NCI-H526 (cell line): ENCODE results near the gene KLF16.
A peak's percentile ranks its signal among the peaks of the same experiment; 100 is the strongest.

Experiments
- DNase-seq, 2 experiments: peaks; one replicate each; lab custom pipeline; 2025; lab: John Stamatoyannopoulos, UW

The KLF16 gene

GRCh38 chr19:1855040-1855827, 8.1 kb downstream of the KLF16 start:
- peak; percentile 29 to 87 for DNase-seq

GRCh38 chr19:1854542-1855039, 8.8 kb downstream of the KLF16 start:
- DNase-seq: no peak

- DNase-seq: no peak
Observed at GRCh38 chr19:1854039-1854541, 9.3 kb downstream of the KLF16 start.

- peak in 1 of 2 experiments; percentile 64 for DNase-seq
Observed at GRCh38 chr19:1853295-1854038, 9.9 kb downstream of the KLF16 start.

GRCh38 chr19:1852581-1853128, 10.7 kb downstream of the KLF16 start:
- DNase-seq: no peak

GRCh38 chr19:1851654-1852580, 11.5 kb downstream of the KLF16 start:
- no peak for DNase-seq

- no peak for DNase-seq
Observed at GRCh38 chr19:1850809-1851653, 12.3 kb downstream of the KLF16 start.

- DNase-seq: no peak
Observed at GRCh38 chr19:1849886-1850398, 13.4 kb downstream of the KLF16 start.

- DNase-seq: no peak
Observed at GRCh38 chr19:1849132-1849474, 14.3 kb downstream of the KLF16 start.

GRCh38 chr19:1848399-1849131, 14.8 kb downstream of the KLF16 start, which contains the start of gene REXO1:
TSS of gene REXO1 (minus strand) at chr19:1848483. CDS start at chr19:1848358, 125 bp downstream.
- peak; percentile 53 to 89 for DNase-seq

- no peak for DNase-seq
Observed at GRCh38 chr19:1847684-1848398, 15.5 kb downstream of the KLF16 start.

GRCh38 chr19:1847348-1847683, 16.1 kb downstream of the KLF16 start:
- DNase-seq: no peak

GRCh38 chr19:1846517-1847204, 16.7 kb downstream of the KLF16 start:
- DNase-seq: no peak

- no peak for DNase-seq
Observed at GRCh38 chr19:1845642-1846041, 17.7 kb downstream of the KLF16 start.

- DNase-seq: no peak
Observed at GRCh38 chr19:1845125-1845515, 18.3 kb downstream of the KLF16 start.

- DNase-seq: no peak
Observed at GRCh38 chr19:1844513-1845124, 18.8 kb downstream of the KLF16 start.

GRCh38 chr19:1843646-1844394, 19.6 kb downstream of the KLF16 start:
- DNase-seq: no peak
